NCI-H128 (cell line): ENCODE results near the gene SULT1A3.
A peak's percentile ranks its signal among the peaks of the same experiment; 100 is the strongest.
"Not testable (repeated sequence)": the region's sequence is repeated elsewhere in the genome, so short reads cannot be mapped to it uniquely, and the experiment has no call there.

Experiments used
- DNase-seq: peaks from one replicate; lab custom pipeline; 2025; ENCODE audit not compliant: unreplicated experiment; lab: John Stamatoyannopoulos, UW

The SULT1A3 gene

GRCh38 chr16:30199049-30199448 lies at the start of gene SULT1A3:
TSS of gene SULT1A3 (plus strand) at chr16:30199255. CDS start at chr16:30200729, 1,474 bp downstream.
- not testable (repeated sequence) for DNase-seq

- no peak for DNase-seq
These were observed 48.0 kb upstream of the SULT1A3 start for GRCh38 chr16:30151091-30151490.

GRCh38 chr16:30152517-30152916 lies 46.5 kb upstream of the SULT1A3 start:
- no peak for DNase-seq

GRCh38 chr16:30155188-30155587 lies 43.9 kb upstream of the SULT1A3 start:
- no peak for DNase-seq

- no peak for DNase-seq
These were observed 41.8 kb upstream of the SULT1A3 start for GRCh38 chr16:30157214-30157613.

- no peak for DNase-seq
These were observed 35.5 kb upstream of the SULT1A3 start for GRCh38 chr16:30163538-30163937.

GRCh38 chr16:30166202-30166902 lies 32.7 kb upstream of the SULT1A3 start:
- DNase-seq: no peak

- not testable (repeated sequence) for DNase-seq
These were observed 30.3 kb upstream of the SULT1A3 start for GRCh38 chr16:30168746-30169145.

- DNase-seq: not testable (repeated sequence)
These were observed 29.6 kb upstream of the SULT1A3 start for GRCh38 chr16:30169416-30169815.

GRCh38 chr16:30170145-30170544 lies 28.9 kb upstream of the SULT1A3 start:
- not testable (repeated sequence) for DNase-seq

- no peak for DNase-seq
These were observed 26.0 kb upstream of the SULT1A3 start for GRCh38 chr16:30173054-30173453.

GRCh38 chr16:30176876-30177275 lies 22.2 kb upstream of the SULT1A3 start:
- not testable (repeated sequence) for DNase-seq

GRCh38 chr16:30179195-30179594 lies 19.9 kb upstream of the SULT1A3 start:
- DNase-seq: no peak

- no peak for DNase-seq
These were observed 19.1 kb upstream of the SULT1A3 start for GRCh38 chr16:30179931-30180330.

GRCh38 chr16:30180741-30181140 lies 18.3 kb upstream of the SULT1A3 start:
- no peak for DNase-seq

- peak; percentile 32 for DNase-seq
These were observed 15.6 kb upstream of the SULT1A3 start, which contains the start of gene CORO1A for GRCh38 chr16:30183233-30184095. TSS of gene CORO1A (plus strand) at chr16:30183602. CDS start at chr16:30185210, 1,608 bp downstream.

- DNase-seq: peak; percentile 25
These were observed 14.8 kb upstream of the SULT1A3 start for GRCh38 chr16:30184096-30184890.

GRCh38 chr16:30184891-30185682 lies 14.0 kb upstream of the SULT1A3 start:
- no peak for DNase-seq

- DNase-seq: no peak
These were observed 13.2 kb upstream of the SULT1A3 start for GRCh38 chr16:30185683-30186421.

- DNase-seq: no peak
These were observed 12.6 kb upstream of the SULT1A3 start for GRCh38 chr16:30186444-30186781.
